Astrocyte (in vitro differentiated cells and primary cell): Measurements from ENCODE around the gene RPL27A. TPM values are rescaled to one million over a fixed set of nuclear protein-coding genes. Genes with fewer than 3 reads are reported as not detected.

ENCODE experiments used
- DNase-seq: peaks from one replicate; pipeline ENCODE4 v3.0.0-alpha.2; 2010; ENCODE audit warnings: low read depth
- FAIRE-seq: peaks from 2 replicates; lab custom pipeline; 2011; peaks lifted over from hg19 to GRCh38; lab: Jason Lieb, UNC
- H2AFZ ChIP-seq: 2 replicates; pipeline ENCODE4 v1.6.0; 2012; ENCODE audit warnings: low read depth, low read length, inconsistent platforms
- H3K27ac ChIP-seq: 2 replicates; pipeline ENCODE4 v1.5.1; 2011; ENCODE audit warnings: low read depth, low read length, inconsistent platforms
- H3K27me3 ChIP-seq: 2 replicates; pipeline ENCODE4 v1.6.0; 2011; ENCODE audit warnings: low read length, inconsistent platforms; ENCODE audit not compliant: insufficient read depth
- H3K36me3 ChIP-seq: 2 replicates; pipeline ENCODE4 v1.5.1; 2011; ENCODE audit warnings: low read length, inconsistent platforms; ENCODE audit not compliant: insufficient read depth
- H3K4me1 ChIP-seq: 2 replicates; pipeline ENCODE4 v1.5.1; 2011; ENCODE audit warnings: low read length, inconsistent platforms; ENCODE audit not compliant: insufficient read depth
- H3K4me2 ChIP-seq: 2 replicates; pipeline ENCODE4 v1.6.0; 2012; ENCODE audit warnings: low read length, inconsistent platforms
- H3K4me3 ChIP-seq: 2 replicates; pipeline ENCODE4 v1.5.1; 2011; ENCODE audit warnings: low read depth, mild to moderate bottlenecking, low read length, inconsistent platforms; ENCODE audit not compliant: insufficient read depth
- H3K79me2 ChIP-seq: 2 replicates; pipeline ENCODE4 v1.6.0; 2012; ENCODE audit warnings: mild to moderate bottlenecking, low read length, inconsistent platforms; ENCODE audit not compliant: insufficient read depth
- H3K9ac ChIP-seq: 2 replicates; pipeline ENCODE4 v1.6.0; 2012; ENCODE audit warnings: mild to moderate bottlenecking, low read length, inconsistent platforms
- H3K9me3 ChIP-seq: 2 replicates; pipeline ENCODE4 v1.5.1; 2012; ENCODE audit warnings: low read depth, mild to moderate bottlenecking, low read length, inconsistent platforms; ENCODE audit not compliant: insufficient read depth
- H4K20me1 ChIP-seq: 2 replicates; pipeline ENCODE4 v1.6.0; 2012; ENCODE audit warnings: low read length, inconsistent platforms; ENCODE audit not compliant: insufficient read depth
- H3K27ac Mint-ChIP-seq: one replicate; pipeline ENCODE4 v1.8.0; 2021; ENCODE audit warnings: mild to moderate bottlenecking, mixed read lengths; ENCODE audit not compliant: unreplicated experiment
- H3K27me3 Mint-ChIP-seq: one replicate; pipeline ENCODE4 v1.8.0; 2021; ENCODE audit warnings: low read depth, mixed read lengths; ENCODE audit not compliant: unreplicated experiment
- H3K36me3 Mint-ChIP-seq: one replicate; pipeline ENCODE4 v1.8.0; 2021; ENCODE audit warnings: low read depth, mixed read lengths; ENCODE audit not compliant: unreplicated experiment
- H3K4me1 Mint-ChIP-seq: one replicate; pipeline ENCODE4 v1.8.0; 2021; ENCODE audit warnings: low read depth, mixed read lengths; ENCODE audit not compliant: unreplicated experiment
- H3K4me3 Mint-ChIP-seq: one replicate; pipeline ENCODE4 v1.8.0; 2021; ENCODE audit warnings: mild to moderate bottlenecking, moderate library complexity, mixed read lengths; ENCODE audit not compliant: unreplicated experiment
- H3K9me3 Mint-ChIP-seq: one replicate; pipeline ENCODE4 v1.8.0; 2021; ENCODE audit warnings: mild to moderate bottlenecking, mixed read lengths; ENCODE audit not compliant: unreplicated experiment
- EZH2 ChIP-seq: IDR thresholded peaks from 2 replicates; pipeline ENCODE4 v1.6.1; 2012; ENCODE audit warnings: mild to moderate bottlenecking, low read length, inconsistent platforms; ENCODE audit not compliant: insufficient read depth
- total RNA-seq: library from RNA; stranded (reverse); gene quantifications from 2 replicates; pipeline ENCODE4 v1.2.1, GENCODE V29; 2021
- TF ChIP-seq, protein P1 (sequence below): IDR thresholded peaks from 2 replicates; pipeline ENCODE4 v1.5.1; 2011; ENCODE audit warnings: low read depth, mild to moderate bottlenecking, inconsistent platforms, low read length, moderate library complexity; ENCODE audit not compliant: insufficient read depth

The RPL27A gene
- total RNA-seq, 1 donor from 2014 or later, result 682 TPM

DNA sequence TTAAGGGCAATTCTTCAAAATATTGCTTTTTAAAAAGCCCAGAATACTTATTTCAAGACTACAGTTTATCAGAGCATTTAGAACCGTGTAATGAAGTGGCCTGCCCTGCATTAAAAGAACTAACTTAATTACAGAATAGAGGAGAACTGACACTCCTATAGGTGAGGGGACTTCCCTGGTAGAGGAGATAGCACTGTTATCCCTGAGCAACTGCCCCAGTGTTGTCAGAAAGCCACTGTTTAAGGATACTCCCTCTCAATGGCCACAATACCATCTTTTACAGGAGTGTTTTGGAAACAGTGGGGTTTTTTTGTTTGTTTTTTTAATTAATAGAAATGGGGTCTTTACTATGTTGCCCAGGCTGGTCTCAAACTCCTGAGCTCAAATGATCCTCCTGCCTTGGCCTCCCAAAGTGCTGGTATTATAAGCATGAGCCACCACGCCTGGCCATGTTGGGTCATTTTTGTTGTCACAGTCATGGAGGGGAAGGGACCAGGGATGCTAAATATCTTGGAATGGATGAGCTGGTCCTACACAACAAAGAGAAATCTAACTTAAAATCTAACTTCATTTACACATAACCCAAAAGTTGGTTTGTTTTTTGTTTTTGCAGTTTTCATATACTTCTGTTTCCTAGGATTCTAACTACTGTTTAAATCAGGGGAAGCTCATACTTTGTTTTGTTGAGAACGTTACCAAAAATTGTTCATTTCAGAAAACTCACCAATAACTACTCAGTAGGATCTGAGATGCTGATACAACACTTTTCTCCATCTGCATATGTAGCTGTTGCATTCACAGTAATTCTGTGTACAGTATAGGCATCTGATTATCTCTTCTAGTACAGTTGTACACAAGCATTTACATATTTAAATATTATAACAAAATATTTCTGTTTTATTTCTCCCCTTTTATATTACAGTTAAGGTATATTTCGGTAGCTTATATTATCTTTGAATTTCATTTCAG is 8.1 kb downstream of the RPL27A start:
- Histone ChIP-seq H3K36me3 (peaks cover 47% of the 10 kb centered on the region), H4K20me1 (peaks cover 23% of the 10 kb centered on the region), H3K27ac (no peak overlapping the region), H3K9ac (no peak overlapping the region), H3K4me2 (no peak overlapping the region), H3K9me3 (no peaks in the 10 kb centered on the region), H3K79me2 (peaks cover 15% of the 10 kb centered on the region), H2AFZ (no peak overlapping the region), H3K4me3 (no peak overlapping the region), H3K4me1 (peaks cover 34% of the 10 kb centered on the region), H3K27me3 (no peaks in the 10 kb centered on the region)
- Mint-ChIP-seq H3K4me3 (no peak overlapping the region), H3K9me3 (no peaks in the 10 kb centered on the region), H3K27ac (peak overlapping the region; percentile 55), H3K27me3 (no peaks in the 10 kb centered on the region), H3K4me1 (peaks cover 23% of the 10 kb centered on the region), H3K36me3 (peaks cover 38% of the 10 kb centered on the region)
- no peak for DNase-seq
- no peak for FAIRE-seq
- TF ChIP-seq, protein P1, sequence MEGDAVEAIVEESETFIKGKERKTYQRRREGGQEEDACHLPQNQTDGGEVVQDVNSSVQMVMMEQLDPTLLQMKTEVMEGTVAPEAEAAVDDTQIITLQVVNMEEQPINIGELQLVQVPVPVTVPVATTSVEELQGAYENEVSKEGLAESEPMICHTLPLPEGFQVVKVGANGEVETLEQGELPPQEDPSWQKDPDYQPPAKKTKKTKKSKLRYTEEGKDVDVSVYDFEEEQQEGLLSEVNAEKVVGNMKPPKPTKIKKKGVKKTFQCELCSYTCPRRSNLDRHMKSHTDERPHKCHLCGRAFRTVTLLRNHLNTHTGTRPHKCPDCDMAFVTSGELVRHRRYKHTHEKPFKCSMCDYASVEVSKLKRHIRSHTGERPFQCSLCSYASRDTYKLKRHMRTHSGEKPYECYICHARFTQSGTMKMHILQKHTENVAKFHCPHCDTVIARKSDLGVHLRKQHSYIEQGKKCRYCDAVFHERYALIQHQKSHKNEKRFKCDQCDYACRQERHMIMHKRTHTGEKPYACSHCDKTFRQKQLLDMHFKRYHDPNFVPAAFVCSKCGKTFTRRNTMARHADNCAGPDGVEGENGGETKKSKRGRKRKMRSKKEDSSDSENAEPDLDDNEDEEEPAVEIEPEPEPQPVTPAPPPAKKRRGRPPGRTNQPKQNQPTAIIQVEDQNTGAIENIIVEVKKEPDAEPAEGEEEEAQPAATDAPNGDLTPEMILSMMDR, result no peak
- TF ChIP-seq EZH2, result no peak

DNA sequence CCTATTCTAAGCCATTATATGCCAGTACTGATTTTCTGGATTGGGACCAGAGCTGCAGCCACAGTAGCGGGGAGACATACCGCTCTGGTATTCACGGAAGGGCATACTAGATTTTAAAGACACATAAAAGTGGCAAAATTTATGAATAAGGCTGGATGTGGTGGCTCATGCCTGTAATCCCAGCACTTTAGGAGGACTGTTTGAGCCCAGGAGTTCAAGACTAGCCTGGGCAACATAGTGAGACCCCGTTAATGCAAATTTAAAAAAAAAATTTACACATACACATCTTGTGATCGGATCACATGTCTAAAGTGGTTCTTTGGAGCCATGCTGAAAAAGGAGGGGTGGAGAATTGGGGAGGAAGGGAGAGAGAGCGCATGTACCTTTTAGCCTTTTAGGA is 9.0 kb downstream of the RPL27A start:
- H4K20me1 ChIP-seq, result peaks cover 13% of the 10 kb centered on the region
- no peak overlapping the region for H3K4me2 ChIP-seq
- no peaks in the 10 kb centered on the region for H3K9me3 Mint-ChIP-seq
- peaks cover 49% of the 10 kb centered on the region for H3K36me3 ChIP-seq
- H3K27me3 Mint-ChIP-seq, result no peaks in the 10 kb centered on the region
- no peak overlapping the region for H2AFZ ChIP-seq
- TF ChIP-seq EZH2, result no peak
- TF ChIP-seq, protein P1, result no peak
- H3K9ac ChIP-seq, result no peak overlapping the region
- no peak overlapping the region for H3K27ac ChIP-seq
- peaks cover 43% of the 10 kb centered on the region for H3K36me3 Mint-ChIP-seq
- peaks cover 11% of the 10 kb centered on the region for H3K79me2 ChIP-seq
- H3K4me3 Mint-ChIP-seq, result no peak overlapping the region
- H3K9me3 ChIP-seq, result no peaks in the 10 kb centered on the region
- peaks cover 32% of the 10 kb centered on the region for H3K4me1 ChIP-seq
- no peak overlapping the region for H3K27ac Mint-ChIP-seq
- no peaks in the 10 kb centered on the region for H3K27me3 ChIP-seq
- peaks cover 20% of the 10 kb centered on the region for H3K4me1 Mint-ChIP-seq
- FAIRE-seq (no peak), DNase-seq (no peak)
- no peak overlapping the region for H3K4me3 ChIP-seq

DNA sequence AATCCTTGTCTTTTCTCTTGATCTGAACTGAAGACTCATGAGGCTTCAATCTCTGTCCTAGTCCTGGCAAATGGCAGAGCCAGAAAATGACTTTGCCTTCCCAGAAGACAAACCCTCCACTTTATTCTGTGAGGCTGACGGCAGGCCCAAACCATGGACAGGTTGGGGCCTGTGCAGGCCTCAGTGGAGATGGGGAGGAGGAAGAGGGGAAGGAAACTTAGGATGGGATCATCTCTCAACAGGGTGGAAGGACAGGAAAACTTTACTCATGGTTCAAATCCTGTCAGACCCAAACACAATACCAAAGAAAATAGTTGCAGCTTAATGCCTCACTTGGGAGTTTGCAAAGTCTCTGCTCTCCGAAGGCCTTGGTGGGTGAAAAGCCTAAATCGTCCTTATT is 9.8 kb downstream of the RPL27A start:
- Histone ChIP-seq H4K20me1 (peaks cover 9% of the 10 kb centered on the region), H2AFZ (no peak overlapping the region), H3K36me3 (peaks cover 50% of the 10 kb centered on the region), H3K79me2 (peaks cover 11% of the 10 kb centered on the region), H3K4me1 (peaks cover 25% of the 10 kb centered on the region), H3K4me2 (no peak overlapping the region), H3K4me3 (no peak overlapping the region), H3K9ac (no peak overlapping the region), H3K27me3 (no peaks in the 10 kb centered on the region), H3K27ac (no peak overlapping the region), H3K9me3 (no peaks in the 10 kb centered on the region)
- no peak for FAIRE-seq
- TF ChIP-seq EZH2, result no peak
- TF ChIP-seq, protein P1, result no peak
- Mint-ChIP-seq H3K36me3 (peaks cover 46% of the 10 kb centered on the region), H3K27ac (no peak overlapping the region), H3K4me1 (peaks cover 16% of the 10 kb centered on the region), H3K9me3 (no peaks in the 10 kb centered on the region), H3K4me3 (no peak overlapping the region), H3K27me3 (no peaks in the 10 kb centered on the region)
- no peak for DNase-seq
